HG03442 (cell line): Measurements from ENCODE around the gene CPN1.
"Not testable (repeated sequence)": the region's sequence is repeated elsewhere in the genome, so short reads cannot be mapped to it uniquely, and the experiment has no call there.

ENCODE experiments used
- ATAC-seq: cut with Tn5 transposase; IDR thresholded peaks from one replicate; pipeline ENCODE4 v1.9.1; 2021; ENCODE audit warnings: mild to moderate bottlenecking, moderate library complexity; ENCODE audit not compliant: unreplicated experiment

Gene CPN1

DNA sequence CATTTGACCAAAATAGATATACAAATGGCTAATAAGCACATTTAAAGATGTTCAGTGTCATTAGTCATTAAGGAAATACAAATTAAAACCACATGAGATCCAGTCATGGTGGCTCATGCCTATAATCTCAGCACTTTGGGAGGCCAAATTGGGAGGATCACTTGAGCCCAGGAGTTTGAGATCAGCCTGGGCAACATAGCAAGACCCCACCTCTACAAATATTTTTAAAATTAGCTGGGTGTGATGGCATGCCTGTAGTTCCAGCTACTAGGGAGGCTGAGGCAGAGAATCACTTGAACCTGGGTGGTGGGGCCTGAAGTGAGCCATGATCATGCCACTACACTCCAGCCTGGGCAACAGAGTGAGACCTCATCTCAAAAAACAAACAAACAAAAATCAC, 607 bp upstream of the CPN1 start:
- ATAC-seq, result not testable (repeated sequence)

DNA sequence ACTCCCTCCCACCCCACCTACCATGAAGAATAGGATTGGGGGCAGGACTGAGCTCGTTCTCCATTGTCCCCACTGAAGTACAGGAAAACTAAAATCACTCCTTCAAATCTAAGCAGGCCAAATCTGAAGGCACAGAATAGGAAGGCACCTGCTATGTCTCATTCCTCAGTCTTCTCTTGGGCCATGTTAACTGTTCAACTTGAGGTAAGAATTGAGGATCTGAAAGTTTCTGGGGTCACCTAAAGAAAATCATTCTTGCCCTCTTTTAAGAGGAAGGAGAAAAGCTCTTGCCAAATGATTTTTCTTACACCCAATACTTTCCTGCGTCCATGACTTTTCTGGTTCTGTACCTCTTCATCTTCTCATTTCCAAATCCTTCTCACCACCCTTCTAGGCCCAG, 4.9 kb downstream of the CPN1 start:
- ATAC-seq, result no peak

DNA sequence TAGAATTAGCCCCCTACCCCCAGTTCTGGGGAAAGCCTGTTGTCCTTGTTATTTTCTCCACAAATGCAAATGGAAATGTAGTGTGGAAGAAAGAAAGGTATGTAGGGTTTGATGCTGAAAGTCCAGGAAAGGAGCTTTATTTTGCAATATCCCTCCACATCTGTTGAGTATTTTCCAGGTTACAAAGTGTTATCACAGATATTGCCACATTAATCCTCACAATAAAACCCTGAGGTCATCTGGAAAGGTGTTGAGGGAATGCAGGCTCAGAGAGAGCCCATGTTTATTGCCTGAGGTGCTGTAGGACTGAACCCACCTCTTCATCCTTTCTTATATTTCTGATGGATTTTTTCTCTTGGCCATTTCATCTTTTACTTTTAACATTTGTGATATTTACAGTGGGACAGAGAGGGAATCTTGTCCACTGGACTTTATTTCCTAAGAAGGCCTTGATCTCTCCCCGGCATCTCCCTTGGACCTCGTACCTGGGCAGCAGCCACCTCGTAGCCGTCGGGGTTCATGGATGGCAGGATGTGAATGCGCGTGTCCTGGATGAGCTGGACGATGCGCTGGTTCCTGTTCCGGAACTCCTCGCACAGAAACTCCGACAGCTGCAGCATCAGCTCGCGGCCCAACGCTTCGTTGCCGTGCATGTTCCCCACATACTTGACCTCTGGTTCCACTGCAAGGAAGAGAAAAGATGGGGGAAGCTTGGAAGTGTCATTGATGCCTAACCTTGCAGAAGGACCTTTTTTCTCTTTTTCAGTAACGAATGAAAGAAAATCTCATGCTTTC, 6.0 kb downstream of the CPN1 start:
- no peak for ATAC-seq

DNA sequence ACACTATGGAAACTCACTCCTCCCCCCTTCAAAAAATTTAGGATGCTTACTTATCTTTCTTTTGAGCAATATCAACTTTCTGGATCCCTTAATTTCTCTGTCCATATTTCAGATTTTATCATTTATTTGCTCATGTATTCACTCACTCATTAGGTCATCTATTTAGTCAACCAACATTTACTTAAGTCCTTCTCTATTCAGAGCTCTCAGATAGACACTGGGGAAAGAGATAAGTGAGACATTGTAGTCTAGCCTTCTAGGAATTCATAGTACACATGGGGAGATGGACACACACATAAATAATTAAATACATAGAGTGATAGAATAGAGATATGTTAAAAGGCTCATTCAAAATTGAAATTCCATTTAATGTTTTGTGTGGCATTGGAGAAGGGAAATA, 9.2 kb downstream of the CPN1 start:
- ATAC-seq, result no peak

DNA sequence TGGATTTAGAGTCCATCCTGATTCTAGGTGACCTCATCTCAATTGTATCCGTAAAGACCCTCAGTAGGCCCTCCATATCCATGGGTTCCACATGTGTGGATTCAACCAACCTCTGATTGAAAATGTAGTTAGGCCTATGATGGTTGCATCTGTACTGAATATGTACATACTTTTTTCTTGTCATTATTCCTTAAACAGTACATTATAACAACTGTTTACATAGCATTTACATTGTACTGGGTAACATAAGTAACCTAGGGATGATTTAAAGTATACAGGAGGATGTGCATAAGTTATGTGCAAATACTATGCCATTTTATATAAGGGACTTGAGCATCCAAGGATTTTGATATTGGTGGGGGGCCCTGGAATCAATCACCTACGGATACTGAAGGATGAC, 10.1 kb downstream of the CPN1 start:
- no peak for ATAC-seq

DNA sequence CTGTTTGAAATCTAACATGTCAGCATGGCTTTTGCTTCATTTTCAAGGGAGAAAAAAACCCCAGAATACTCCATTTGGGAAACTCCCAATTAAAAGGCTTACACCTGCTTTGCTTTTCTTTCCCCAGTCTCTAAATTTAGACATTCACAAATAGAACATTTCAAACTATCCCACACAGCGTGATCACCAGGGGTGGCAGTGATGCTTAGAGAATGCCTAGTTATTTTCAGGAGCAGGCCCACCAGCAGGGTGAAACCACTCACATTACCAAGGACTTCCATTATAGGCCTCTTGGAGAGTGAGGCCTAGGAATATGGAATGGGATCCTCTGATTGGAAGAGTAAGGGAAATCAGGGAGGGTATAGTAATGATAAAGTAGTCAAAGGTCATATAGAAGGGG, 14.2 kb downstream of the CPN1 start:
- no peak for ATAC-seq

DNA sequence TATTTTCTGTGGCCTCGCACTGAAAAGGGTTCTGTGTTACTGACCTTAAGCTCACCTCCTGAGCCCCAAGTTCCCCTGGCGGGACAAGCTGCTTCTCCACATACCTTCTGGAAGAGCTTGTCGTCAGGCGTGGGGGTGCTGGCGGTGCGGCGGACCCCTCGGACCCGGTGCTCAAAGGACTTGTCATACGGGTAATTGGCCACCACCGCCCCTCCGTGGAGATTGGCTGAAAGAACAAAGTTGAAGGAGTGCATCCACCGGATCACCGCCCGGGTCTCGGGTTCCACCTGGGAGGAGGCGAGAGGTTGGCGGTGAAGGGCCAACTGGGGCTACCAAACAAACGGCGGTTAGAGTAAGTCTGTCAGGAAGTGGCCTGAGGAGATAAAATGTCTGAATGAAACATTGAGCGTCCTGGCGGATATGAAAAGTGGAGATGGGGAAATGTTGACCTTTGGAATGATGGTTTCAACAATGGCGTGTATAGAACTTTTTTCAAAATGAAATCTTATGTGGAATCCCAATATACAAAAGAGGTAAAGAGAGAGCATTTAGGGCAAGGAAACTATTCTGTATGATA, 16.5 kb downstream of the CPN1 start:
- no peak for ATAC-seq

DNA sequence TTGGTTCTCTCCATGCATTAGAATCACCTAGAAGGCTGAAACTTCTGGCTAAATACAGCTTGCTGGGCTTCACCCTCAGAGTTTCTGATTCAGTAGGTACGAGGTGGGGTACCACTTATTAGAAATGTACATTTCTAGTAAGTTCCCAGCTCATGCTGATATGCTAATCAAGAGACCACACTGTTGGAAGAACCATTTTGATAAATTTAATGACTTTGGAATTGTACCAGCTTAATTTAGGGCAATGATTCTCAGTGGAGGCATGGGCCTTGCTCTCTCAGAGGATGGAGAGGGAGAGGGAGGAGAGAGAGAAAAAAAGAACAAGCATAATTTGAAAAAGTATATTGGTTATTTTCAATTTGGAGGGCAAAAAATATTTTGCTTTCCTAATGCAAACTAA, 20.3 kb downstream of the CPN1 start:
- ATAC-seq, result no peak

DNA sequence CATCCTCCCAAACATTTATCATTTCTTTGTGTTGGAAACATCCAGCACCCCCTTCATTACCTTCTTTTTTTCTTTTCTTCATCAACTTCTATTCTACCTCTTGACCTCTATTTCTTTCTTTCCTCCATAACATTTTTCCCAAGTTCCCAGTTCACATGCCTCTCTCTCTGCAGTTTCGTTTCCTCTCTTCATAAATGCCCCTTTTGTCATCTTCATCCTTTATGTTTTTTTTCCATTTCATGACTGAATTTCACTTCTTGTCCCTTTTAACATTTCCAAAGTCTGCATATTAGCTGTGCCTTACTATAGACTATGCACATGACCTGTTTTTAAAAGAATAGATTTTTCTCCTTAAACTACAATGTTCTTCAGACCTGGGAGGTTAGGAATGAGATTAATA, 23.7 kb downstream of the CPN1 start:
- ATAC-seq, result no peak

DNA sequence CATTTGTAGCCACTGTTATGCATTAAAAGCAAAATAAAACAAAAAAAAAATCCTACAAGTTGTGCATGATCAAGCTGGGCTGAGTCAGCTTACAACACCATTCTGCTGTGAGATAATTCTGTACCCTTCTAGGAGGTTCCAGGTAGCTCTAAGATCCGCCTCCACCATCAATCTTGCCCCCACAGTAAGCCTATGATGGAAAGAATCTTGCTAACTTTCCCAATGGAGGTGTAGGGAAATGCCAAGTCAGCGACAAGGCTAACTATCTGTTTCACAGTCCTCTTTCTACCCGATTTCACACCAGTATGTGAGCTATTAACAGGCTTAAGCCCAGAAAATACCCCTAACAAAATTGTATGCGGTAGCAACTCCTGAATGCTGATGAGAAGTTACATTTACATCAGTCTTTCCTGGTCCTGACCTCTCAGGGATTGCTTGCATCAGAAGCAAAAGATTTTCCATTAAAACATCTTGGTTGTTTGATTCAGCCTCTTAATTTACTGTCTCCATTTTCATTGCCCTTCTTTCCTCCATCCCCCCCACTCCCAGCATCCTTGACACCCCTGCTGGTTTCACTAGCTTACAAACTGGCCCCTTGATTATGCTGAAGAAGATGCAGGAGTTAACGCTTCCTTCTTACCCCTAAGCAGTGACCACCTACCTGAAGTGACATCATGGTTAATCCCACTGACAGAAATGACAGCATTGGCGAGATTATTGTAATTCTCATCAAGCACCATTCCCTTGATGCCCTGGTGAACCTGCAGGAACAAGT, 27.8 kb downstream of the CPN1 start:
- ATAC-seq, result no peak

DNA sequence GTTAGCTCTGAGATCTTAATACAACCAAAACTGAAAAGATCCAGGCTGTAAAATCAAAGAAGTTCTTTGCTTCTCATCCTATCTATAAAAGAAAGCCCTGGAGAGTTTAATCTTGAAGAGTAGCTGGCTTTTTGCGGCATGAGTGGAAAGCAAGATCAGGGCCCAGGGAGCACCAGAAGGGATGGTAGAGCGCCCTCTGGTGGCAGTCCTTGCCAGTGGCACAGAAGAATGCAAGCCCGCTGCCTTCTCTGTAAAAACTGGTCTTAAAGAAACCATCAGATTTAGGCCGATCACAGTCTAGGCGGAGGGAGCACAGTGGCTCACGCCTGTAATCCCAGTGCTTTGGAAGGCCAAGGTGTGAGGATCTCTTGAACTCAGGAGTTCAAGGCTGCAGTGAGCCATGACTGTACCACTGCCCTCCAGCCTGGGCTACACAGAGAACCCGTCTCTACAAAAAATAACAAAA, 35.6 kb downstream of the CPN1 start:
- no peak for ATAC-seq

DNA sequence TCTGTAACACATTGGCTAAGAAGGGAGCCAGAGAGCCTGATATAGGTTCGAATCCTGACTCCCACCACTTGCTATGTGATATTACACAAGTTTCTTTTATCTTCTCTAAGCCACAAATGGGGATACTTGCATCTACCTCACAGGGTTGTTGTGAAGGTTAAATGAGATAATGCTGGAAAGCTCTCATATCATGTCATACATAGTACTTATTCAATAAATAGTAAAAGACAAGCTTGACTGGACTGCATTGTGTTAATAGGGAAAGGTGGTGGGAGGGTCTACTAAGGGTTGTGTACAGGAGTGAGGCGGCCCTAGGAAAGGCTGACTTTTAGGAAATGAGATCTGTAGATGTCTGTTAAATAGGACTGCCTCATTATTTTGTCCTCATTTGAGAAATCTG, 36.1 kb downstream of the CPN1 start:
- no peak for ATAC-seq

DNA sequence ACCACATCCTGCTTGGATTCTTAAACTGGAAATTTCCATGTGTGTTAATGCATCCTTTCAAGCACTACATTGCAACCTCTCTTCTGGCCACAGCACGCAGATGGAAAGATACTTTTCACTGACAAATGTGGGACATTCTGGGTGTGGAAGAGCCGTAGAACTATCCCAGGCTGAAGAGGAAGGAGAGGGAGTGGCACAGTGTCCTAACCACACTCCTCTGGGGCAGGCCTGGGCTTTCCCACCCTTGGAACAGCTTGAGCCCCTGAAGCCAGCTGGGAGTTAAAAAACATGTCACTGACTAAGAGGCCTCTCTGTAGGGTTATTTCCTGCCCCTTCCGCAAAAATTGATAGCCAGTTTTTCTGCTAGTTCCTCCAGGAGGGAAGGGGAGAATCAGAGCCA, 37.9 kb downstream of the CPN1 start:
- no peak for ATAC-seq

DNA sequence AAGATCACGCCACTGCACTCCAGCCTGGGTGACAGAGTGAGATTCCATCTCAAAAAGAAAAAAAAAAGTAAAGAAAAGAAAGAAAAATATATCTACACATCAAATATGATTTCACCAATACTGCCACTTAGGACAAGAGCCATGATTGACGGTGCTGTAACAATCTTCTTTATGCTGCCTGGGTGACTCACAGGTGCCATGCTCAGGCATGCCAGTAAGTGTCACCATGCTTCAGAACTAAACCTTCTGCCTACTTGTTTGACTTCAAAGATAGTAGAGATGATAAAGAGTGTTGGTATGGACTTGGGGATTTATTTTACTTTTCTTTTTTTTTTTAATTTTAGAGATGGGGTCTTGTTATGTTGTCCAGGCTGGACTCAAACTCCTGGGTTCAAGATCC, 38.3 kb downstream of the CPN1 start:
- ATAC-seq, result no peak

DNA sequence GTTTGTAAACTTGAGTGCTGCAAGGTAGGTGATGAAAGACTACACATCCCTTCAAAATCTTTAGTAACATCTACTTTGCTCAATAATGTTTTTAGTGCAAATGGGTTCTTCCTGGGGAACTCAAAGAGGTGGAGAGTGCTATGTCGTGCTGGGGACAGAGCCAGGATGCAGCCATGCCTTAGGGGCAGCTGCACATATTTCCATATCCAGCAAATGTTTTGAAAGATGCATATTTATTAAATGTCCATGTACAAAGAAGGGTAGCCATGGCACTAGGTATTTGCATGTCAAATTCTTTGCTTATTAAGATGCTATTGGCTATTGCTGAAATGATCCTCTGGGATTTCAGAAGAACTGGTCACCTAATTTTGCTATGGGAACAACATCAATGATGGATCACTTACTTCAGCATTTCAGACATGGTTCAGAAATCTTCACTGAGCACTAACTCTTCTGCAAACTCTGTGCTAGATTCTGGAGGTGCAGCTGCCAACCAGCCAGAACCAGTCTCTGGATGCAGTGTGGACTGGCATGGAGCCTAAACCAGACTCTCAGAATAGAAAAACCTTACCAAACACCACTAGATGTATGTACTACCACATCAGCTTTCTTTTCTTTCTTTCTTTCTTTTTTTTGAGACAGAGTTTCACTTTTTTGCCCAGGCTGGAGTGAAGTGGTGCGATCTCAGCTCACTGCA, 40.2 kb downstream of the CPN1 start:
- no peak for ATAC-seq

DNA sequence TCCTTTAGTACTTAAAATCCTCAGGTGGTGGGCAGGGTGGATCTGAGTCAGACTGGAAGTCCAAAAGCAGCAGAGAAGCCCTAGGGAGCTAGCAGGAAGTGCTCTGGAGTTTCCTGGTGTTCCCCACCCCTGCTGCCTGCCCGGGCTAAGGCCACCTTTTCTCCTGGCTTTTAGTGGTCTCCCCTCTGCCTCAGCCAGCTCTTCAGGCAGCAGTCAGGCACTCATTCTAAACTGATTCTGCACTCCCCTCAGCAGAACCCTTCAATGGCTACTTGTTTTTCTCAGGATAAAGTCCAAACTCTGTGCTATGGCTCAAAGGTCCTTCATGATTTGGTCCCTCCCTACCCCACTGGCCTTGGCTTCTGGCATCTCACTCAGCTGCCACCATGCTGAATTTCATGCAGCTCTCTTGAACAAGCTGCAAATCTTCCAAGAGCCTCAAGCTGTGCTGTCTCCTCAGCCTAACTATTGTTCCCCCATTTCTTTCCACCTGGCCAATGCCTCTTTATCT, 43.1 kb downstream of the CPN1 start:
- no peak for ATAC-seq

DNA sequence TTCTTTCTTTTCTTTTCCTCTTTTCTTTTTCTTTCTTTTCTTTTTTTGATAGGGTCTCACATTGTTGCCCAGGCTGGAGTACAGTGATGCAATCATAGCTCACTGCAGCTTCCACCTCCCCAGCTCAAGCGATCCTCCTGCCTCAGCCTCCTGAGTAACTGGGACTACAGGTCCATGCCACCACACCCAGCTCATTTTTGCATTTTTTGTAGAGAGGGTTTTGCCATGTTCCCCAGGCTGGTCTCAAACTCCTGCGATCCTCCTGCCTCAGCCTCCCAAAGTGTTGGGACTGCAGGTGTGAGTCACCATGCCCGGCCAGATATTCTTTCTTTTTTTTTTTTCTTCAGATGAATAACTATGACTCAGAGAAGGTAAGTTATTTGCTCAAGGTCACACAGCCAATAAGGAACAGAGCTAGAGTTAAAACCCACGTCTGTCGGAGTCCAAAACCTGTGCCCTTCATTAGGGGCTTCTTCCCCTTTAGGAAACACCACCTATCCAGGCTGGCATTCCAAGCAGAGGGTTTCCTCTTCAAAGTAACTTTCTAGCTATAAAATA, 43.8 kb downstream of the CPN1 start:
- no peak for ATAC-seq

DNA sequence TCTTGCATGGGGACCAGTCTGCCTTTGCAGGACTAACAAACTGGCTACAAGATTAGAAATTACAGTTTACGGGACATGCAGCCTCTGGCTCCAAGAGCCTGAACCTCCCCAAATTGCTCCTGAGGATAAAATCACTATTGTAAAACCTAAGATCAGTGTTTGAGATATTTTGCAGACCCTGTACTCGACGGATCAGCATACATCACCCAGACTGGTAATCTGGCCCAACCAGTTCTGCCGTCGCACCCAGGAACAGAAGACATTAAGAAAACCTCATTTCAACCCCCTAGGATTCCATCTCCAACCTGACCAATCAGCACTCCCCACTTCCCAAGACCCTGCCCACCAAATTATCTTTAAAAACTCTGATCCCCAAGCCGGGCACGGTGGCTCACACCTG, 44.8 kb downstream of the CPN1 start:
- ATAC-seq, result no peak

DNA sequence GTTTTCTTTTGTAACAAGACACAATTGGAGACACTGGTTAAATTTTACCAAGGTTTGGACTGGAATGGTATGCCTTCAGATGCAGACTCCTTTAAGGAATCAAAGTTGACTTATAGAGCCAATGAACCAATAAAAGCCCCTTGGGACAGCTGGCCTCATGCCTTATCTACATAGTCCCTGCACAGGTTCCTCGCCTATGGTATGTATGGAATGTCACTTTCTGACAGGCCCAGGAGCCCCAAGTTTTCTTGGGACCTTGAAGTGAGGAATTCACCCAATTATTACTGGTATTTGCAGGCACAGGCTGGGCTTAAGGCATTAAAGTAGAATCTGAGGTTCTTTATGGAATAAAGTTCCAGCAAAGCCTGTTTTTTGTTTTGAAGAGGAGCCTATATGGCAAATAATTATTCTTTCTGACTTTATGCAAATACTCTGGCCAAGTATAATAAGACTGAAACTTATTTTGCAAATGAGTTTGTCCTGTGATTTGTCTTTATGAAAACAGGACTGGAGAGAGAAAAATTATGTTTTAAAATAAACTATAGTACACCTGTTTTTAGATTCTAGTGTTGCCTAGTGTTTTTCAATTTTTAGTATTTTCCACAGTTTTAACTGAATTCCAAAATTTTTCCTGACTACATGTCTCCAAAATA, 47.8 kb downstream of the CPN1 start:
- no peak for ATAC-seq

DNA sequence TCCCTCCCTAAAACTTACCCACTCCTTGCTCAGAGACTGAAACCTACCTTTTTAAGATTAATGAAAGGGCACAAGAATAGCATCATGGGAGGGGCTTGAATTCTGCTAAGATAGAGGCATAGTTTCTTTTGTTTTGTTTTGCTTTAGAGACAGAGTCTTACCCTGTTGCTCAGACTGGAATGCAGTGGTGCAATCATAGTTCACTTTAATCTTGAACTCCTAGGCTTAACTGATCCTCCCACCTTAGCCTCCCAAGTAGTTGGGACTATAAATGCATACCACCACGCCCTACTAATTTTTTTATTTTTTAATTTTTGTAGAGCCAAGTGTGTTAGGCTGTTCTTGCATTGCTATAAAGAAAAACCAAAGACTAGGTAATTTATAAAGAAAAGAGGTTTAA, 54.3 kb downstream of the CPN1 start:
- no peak for ATAC-seq
